Naive thymus-derived CD4-positive, alpha-beta T cell (primary cell): ENCODE measurements around the gene OR56A4. TPM values are rescaled to one million over a fixed set of nuclear protein-coding genes. Genes with fewer than 3 reads are reported as not detected.

Experiments
- ATAC-seq: fragments of 150-1000 bp; cut with Tn5 transposase; 2 replicates; pipeline ENCODE4 v1.10.0; 2021; ENCODE audit warnings: mild to moderate bottlenecking, moderate library complexity
- CTCF ChIA-PET: fragments of 350-600 bp; sonication (Branson Sonifier 250); formaldehyde crosslinking; loops from one replicate; lab custom pipeline; 2021; ENCODE audit warnings: antibody characterized with exemption; lab: Charles Lee
- POLR2A ChIA-PET: fragments of 350-600 bp; sonication (Branson Sonifier 250); formaldehyde crosslinking; loops from one replicate; lab custom pipeline; 2021; ENCODE audit warnings: antibody characterized with exemption, inconsistent platforms; lab: Charles Lee
- DNase-seq, 9 donors: peaks; one replicate each; pipeline versions ENCODE4 v3.0.0 to v3.0.0-alpha.2; 2020 to 2022; ENCODE audit warnings: mixed read lengths in 1 of 9
- H3K27ac ChIP-seq: one replicate; pipeline ENCODE4 v1.7.0; 2013; ENCODE audit warnings: mild to moderate bottlenecking, low read depth, low read length, moderate library complexity
- H3K27me3 ChIP-seq, 2 donors: one replicate each; pipeline ENCODE4 v1.7.0; 2013; ENCODE audit warnings: low read length in 2 of 2, mild to moderate bottlenecking in 2 of 2, moderate library complexity in 2 of 2; ENCODE audit not compliant: control insufficient read depth in 2 of 2, insufficient read depth in 2 of 2
- H3K36me3 ChIP-seq, 3 experiments: 1 replicate in 2 of 3; 2 replicates in 1 of 3; pipeline ENCODE4 v1.7.0; 2013; ENCODE audit warnings: low read length in 3 of 3, mild to moderate bottlenecking in 3 of 3, moderate library complexity in 1 of 3; ENCODE audit not compliant: insufficient read depth in 3 of 3, control insufficient read depth in 2 of 3
- H3K4me1 ChIP-seq, 2 donors: one replicate each; pipeline ENCODE4 v1.7.0; 2013; ENCODE audit warnings: low read length in 2 of 2, mild to moderate bottlenecking in 2 of 2, moderate library complexity in 1 of 2; ENCODE audit not compliant: control insufficient read depth in 2 of 2, insufficient read depth in 2 of 2
- H3K4me3 ChIP-seq: 2 replicates; pipeline ENCODE4 v1.7.0; 2013; ENCODE audit warnings: mild to moderate bottlenecking, low read length
- H3K9me3 ChIP-seq, 3 experiments: 1 replicate in 2 of 3; 2 replicates in 1 of 3; pipeline ENCODE4 v1.7.0; 2013; ENCODE audit warnings: low read length in 3 of 3; ENCODE audit not compliant: control insufficient read depth in 2 of 3
- H3K27ac Mint-ChIP-seq, 9 donors: one replicate each; pipeline ENCODE4 v1.8.0; 2020 to 2022; ENCODE audit warnings: mixed read lengths in 9 of 9, mild to moderate bottlenecking in 8 of 9, moderate library complexity in 5 of 9, inconsistent platforms in 2 of 9
- H3K27me3 Mint-ChIP-seq, 5 donors: one replicate each; pipeline ENCODE4 v1.8.0; 2021 to 2022; ENCODE audit warnings: mixed read lengths in 5 of 5, mild to moderate bottlenecking in 1 of 5
- H3K36me3 Mint-ChIP-seq, 5 donors: one replicate each; pipeline ENCODE4 v1.8.0; 2020 to 2022; ENCODE audit warnings: mixed read lengths in 5 of 5, mild to moderate bottlenecking in 3 of 5, inconsistent platforms in 1 of 5
- H3K4me1 Mint-ChIP-seq, 7 donors: one replicate each; pipeline ENCODE4 v1.8.0; 2020 to 2022; ENCODE audit warnings: mixed read lengths in 7 of 7, mild to moderate bottlenecking in 3 of 7, inconsistent platforms in 1 of 7
- H3K4me3 Mint-ChIP-seq, 10 donors: one replicate each; pipeline ENCODE4 v1.8.0; 2020 to 2022; ENCODE audit warnings: mild to moderate bottlenecking in 10 of 10, mixed read lengths in 10 of 10, moderate library complexity in 6 of 10, inconsistent platforms in 2 of 10
- H3K9me3 Mint-ChIP-seq, 11 donors: one replicate each; pipeline ENCODE4 v1.8.0; 2020 to 2022; ENCODE audit warnings: mixed read lengths in 11 of 11, mild to moderate bottlenecking in 4 of 11, inconsistent platforms in 1 of 11, moderate library complexity in 1 of 11
- intact Hi-C, 2 donors: fragments of 100-400 bp; cut with micrococcal nuclease; formaldehyde crosslinking; loops; one replicate each; pipeline ENCODE4 v1.15.1; 2023
- polyA plus RNA-seq, 2 donors: library from polyadenylated mRNA; unstranded; fragments of 300-500 nt; fragmentation: Illumina TruSeq; gene quantifications; one replicate each; pipeline ENCODE4 v1.2.3, GENCODE V29; 2021
- total RNA-seq, 6 experiments: library from RNA in 5 of 6; stranded (reverse) in 5 of 6; gene quantifications; 1 replicate in 5 of 6; 2 replicates in 1 of 6; pipeline ENCODE4 v1.2.3 and lab custom pipeline; 2021 to 2026

The OR56A4 gene
- total and polyA plus RNA-seq, 7 experiments from 2014 or later = 0.07 to 0.08 TPM; not detected in 5

- DNase-seq (no peak), ATAC-seq (no peak)
- no peaks in the 10 kb centered on the region for H3K4me1 Mint-ChIP-seq
- H3K27me3 Mint-ChIP-seq = peaks cover 24 to 41% (median 30%) of the 10 kb centered on the region in 5 donors
- Histone ChIP-seq H3K4me3 (no peak overlapping the region), H3K27me3 (no peaks in the 10 kb centered on the region), H3K27ac (no peak overlapping the region), H3K9me3 (no peaks in the 10 kb centered on the region), H3K4me1 (no peaks in the 10 kb centered on the region), H3K36me3 (no peaks in the 10 kb centered on the region)
- H3K27ac Mint-ChIP-seq = no peak overlapping the region
- H3K36me3 Mint-ChIP-seq = no peaks in the 10 kb centered on the region
- H3K9me3 Mint-ChIP-seq = peaks cover 0 to 3% (median 0%) of the 10 kb centered on the region in 11 donors
- ChIA-PET CTCF (no interaction called here), POLR2A (no interaction called here)
- H3K4me3 Mint-ChIP-seq = no peak overlapping the region
- intact Hi-C loops = no loop called here
These were observed 18.3 kb upstream of the OR56A4 start for GRCh38 chr11:6025056-6025455.

GRCh38 chr11:6022956-6023355, 16.2 kb upstream of the OR56A4 start:
- Mint-ChIP-seq H3K4me3 (no peak overlapping the region), H3K9me3 (peaks cover 0 to 3% (median 0%) of the 10 kb centered on the region in 11 donors), H3K36me3 (no peaks in the 10 kb centered on the region), H3K27ac (no peak overlapping the region), H3K4me1 (no peaks in the 10 kb centered on the region), H3K27me3 (peaks cover 30 to 50% (median 35%) of the 10 kb centered on the region in 5 donors)
- Histone ChIP-seq H3K9me3 (no peaks in the 10 kb centered on the region), H3K4me3 (no peak overlapping the region), H3K27me3 (no peaks in the 10 kb centered on the region), H3K4me1 (no peaks in the 10 kb centered on the region), H3K27ac (no peak overlapping the region), H3K36me3 (no peaks in the 10 kb centered on the region)
- DNase-seq (peak in 5 of 9 donors; percentile 10 to 31 (median 24)), ATAC-seq (peak; percentile 75)
- POLR2A ChIA-PET = no interaction called here
- CTCF ChIA-PET = interaction anchor here (1.6 to 2.7 kb wide), 3 partner anchors 292 to 340 kb away, joined by 3 to 11 read pairs (median 7); no protein-coding TSS in a partner anchor
- intact Hi-C loops = loop anchor here (1.0 to 2.0 kb wide), 4 partner anchors 293 to 482 kb away; no protein-coding TSS in a partner anchor

DNA sequence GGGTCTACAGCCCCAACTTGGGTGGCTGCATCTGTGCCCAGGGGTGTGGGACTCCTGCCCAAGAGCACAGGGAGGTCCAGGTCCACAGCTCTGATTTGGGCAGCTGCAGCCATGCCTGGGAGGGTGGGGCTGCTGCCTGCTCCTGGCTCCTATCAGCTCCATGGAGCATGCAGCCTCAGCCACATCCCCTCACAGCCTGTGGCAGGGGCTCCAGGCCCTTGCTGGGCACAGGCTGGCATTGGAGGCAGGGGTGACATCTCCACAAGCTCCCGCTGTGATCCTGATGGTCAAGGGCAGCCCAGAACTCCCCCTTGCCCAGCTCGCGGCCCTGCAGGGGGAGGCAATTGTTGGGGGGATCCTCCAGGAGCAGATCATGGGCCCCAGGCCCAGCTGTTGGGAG, 6.3 kb upstream of the OR56A4 start:
- no peaks in the 10 kb centered on the region for H3K4me1 Mint-ChIP-seq
- POLR2A ChIA-PET = no interaction called here
- no peak for ATAC-seq
- no peak overlapping the region for H3K27ac Mint-ChIP-seq
- H3K36me3 Mint-ChIP-seq = peaks cover 0 to 14% (median 0%) of the 10 kb centered on the region in 5 donors
- no peak overlapping the region for H3K4me3 ChIP-seq
- intact Hi-C loops = no loop called here
- no peaks in the 10 kb centered on the region for H3K36me3 ChIP-seq
- CTCF ChIA-PET = no interaction called here
- H3K27ac ChIP-seq = no peak overlapping the region
- peaks cover 4 to 45% (median 38%) of the 10 kb centered on the region in 5 donors for H3K27me3 Mint-ChIP-seq
- peaks cover 0 to 32% (median 6%) of the 10 kb centered on the region in 11 donors for H3K9me3 Mint-ChIP-seq
- H3K9me3 ChIP-seq = peaks cover 0 to 5% (median 0%) of the 10 kb centered on the region in 3 experiments
- H3K4me3 Mint-ChIP-seq = no peak overlapping the region
- peaks cover 0 to 5% of the 10 kb centered on the region in 2 donors for H3K27me3 ChIP-seq
- no peaks in the 10 kb centered on the region for H3K4me1 ChIP-seq
- no peak for DNase-seq

- CTCF ChIA-PET = no interaction called here
These were observed 5.4 kb upstream of the OR56A4 start for GRCh38 chr11:6012035-6012668.

GRCh38 chr11:6006395-6006794, 351 bp downstream of the OR56A4 start:
- Mint-ChIP-seq H3K4me1 (peaks cover 0 to 1% (median 0%) of the 10 kb centered on the region in 7 donors), H3K4me3 (no peak overlapping the region), H3K9me3 (no peaks in the 10 kb centered on the region), H3K36me3 (no peaks in the 10 kb centered on the region), H3K27me3 (peaks cover 13 to 51% (median 23%) of the 10 kb centered on the region in 5 donors), H3K27ac (no peak overlapping the region)
- Histone ChIP-seq H3K27me3 (peaks cover 0 to 5% of the 10 kb centered on the region in 2 donors), H3K4me3 (no peak overlapping the region), H3K36me3 (no peaks in the 10 kb centered on the region), H3K9me3 (no peaks in the 10 kb centered on the region), H3K4me1 (no peaks in the 10 kb centered on the region), H3K27ac (no peak overlapping the region)
- ChIA-PET POLR2A (no interaction called here), CTCF (no interaction called here)
- ATAC-seq = no peak
- intact Hi-C loops = no loop called here
- no peak for DNase-seq

More at GRCh38 chr11:6012035-6012668, 5.4 kb upstream of the OR56A4 start:
- Histone ChIP-seq H3K36me3 (no peaks in the 10 kb centered on the region), H3K27me3 (peaks cover 0 to 5% of the 10 kb centered on the region in 2 donors), H3K27ac (no peak overlapping the region), H3K4me1 (no peaks in the 10 kb centered on the region), H3K9me3 (peaks cover 0 to 5% (median 0%) of the 10 kb centered on the region in 3 experiments), H3K4me3 (no peak overlapping the region)
- Mint-ChIP-seq H3K4me3 (no peak overlapping the region), H3K27me3 (peaks cover 4 to 38% (median 33%) of the 10 kb centered on the region in 5 donors), H3K9me3 (peaks cover 0 to 25% (median 5%) of the 10 kb centered on the region in 11 donors), H3K27ac (no peak overlapping the region), H3K4me1 (no peaks in the 10 kb centered on the region), H3K36me3 (peaks cover 0 to 14% (median 0%) of the 10 kb centered on the region in 5 donors)
- no peak for DNase-seq
- peak; percentile 41 for ATAC-seq
- POLR2A ChIA-PET = no interaction called here
- intact Hi-C loops = no loop called here

GRCh38 chr11:6002202-6002699, 4.5 kb downstream of the OR56A4 start:
- peaks cover 0 to 4% (median 0%) of the 10 kb centered on the region in 11 donors for H3K9me3 Mint-ChIP-seq
- H3K36me3 Mint-ChIP-seq = no peaks in the 10 kb centered on the region
- Histone ChIP-seq H3K4me1 (no peaks in the 10 kb centered on the region), H3K27me3 (no peaks in the 10 kb centered on the region), H3K4me3 (no peak overlapping the region), H3K27ac (no peak overlapping the region), H3K36me3 (no peaks in the 10 kb centered on the region), H3K9me3 (no peaks in the 10 kb centered on the region)
- intact Hi-C loops = no loop called here
- peaks cover 13 to 46% (median 29%) of the 10 kb centered on the region in 5 donors for H3K27me3 Mint-ChIP-seq
- H3K4me3 Mint-ChIP-seq = no peak overlapping the region
- CTCF ChIA-PET = no interaction called here
- ATAC-seq (no peak), DNase-seq (no peak)
- peaks cover 0 to 1% (median 0%) of the 10 kb centered on the region in 7 donors for H3K4me1 Mint-ChIP-seq
- POLR2A ChIA-PET = no interaction called here
- no peak overlapping the region for H3K27ac Mint-ChIP-seq
